ENCODE results near the gene ALAS1.
"Not testable (repeated sequence)": the region's sequence is repeated elsewhere in the genome, so short reads cannot be mapped to it uniquely, and the experiment has no call there.

The ALAS1 gene

GRCh38 chr3:52176951-52177700 is 20.8 kb upstream of the ALAS1 start:
- DNase-seq (ENCODE audit: low spot score) = no peak

- DNase-seq (ENCODE audit: low spot score) = no peak
Observed at GRCh38 chr3:52177701-52178042, 20.3 kb upstream of the ALAS1 start.

GRCh38 chr3:52178126-52178525 is 19.8 kb upstream of the ALAS1 start:
- not testable (repeated sequence) for DNase-seq (ENCODE audit: low spot score)

- DNase-seq (ENCODE audit: low spot score) = no peak
Observed at GRCh38 chr3:52178537-52178936, 19.4 kb upstream of the ALAS1 start.

- DNase-seq (ENCODE audit: low spot score) = no peak
Observed at GRCh38 chr3:52181543-52181942, 16.4 kb upstream of the ALAS1 start.

- DNase-seq (ENCODE audit: low spot score) = no peak
Observed at GRCh38 chr3:52182196-52182595, 15.8 kb upstream of the ALAS1 start.

- DNase-seq (ENCODE audit: low spot score) = no peak
Observed at GRCh38 chr3:52182691-52183090, 15.3 kb upstream of the ALAS1 start.

- DNase-seq (ENCODE audit: low spot score) = no peak
Observed at GRCh38 chr3:52183786-52184445, 14.0 kb upstream of the ALAS1 start.

GRCh38 chr3:52184690-52185089 is 13.3 kb upstream of the ALAS1 start:
- DNase-seq (ENCODE audit: low spot score) = no peak

GRCh38 chr3:52185311-52185710 is 12.6 kb upstream of the ALAS1 start:
- DNase-seq (ENCODE audit: low spot score) = no peak

- no peak for DNase-seq (ENCODE audit: low spot score)
Observed at GRCh38 chr3:52185837-52186236, 12.1 kb upstream of the ALAS1 start.

- DNase-seq (ENCODE audit: low spot score) = no peak
Observed at GRCh38 chr3:52186729-52187128, 11.2 kb upstream of the ALAS1 start.

- no peak for DNase-seq (ENCODE audit: low spot score)
Observed at GRCh38 chr3:52188556-52188955, 9.4 kb upstream of the ALAS1 start.

GRCh38 chr3:52190294-52191074 is 7.5 kb upstream of the ALAS1 start:
- DNase-seq (ENCODE audit: low spot score) = no peak

- no peak for DNase-seq (ENCODE audit: low spot score)
Observed at GRCh38 chr3:52191663-52192062, 6.3 kb upstream of the ALAS1 start.

- no peak for DNase-seq (ENCODE audit: low spot score)
Observed at GRCh38 chr3:52193065-52193464, 4.9 kb upstream of the ALAS1 start.

- DNase-seq (ENCODE audit: low spot score) = no peak
Observed at GRCh38 chr3:52194485-52195290, 3.3 kb upstream of the ALAS1 start.

- no peak for DNase-seq (ENCODE audit: low spot score)
Observed at GRCh38 chr3:52195291-52195597, 2.7 kb upstream of the ALAS1 start.

- no peak for DNase-seq (ENCODE audit: low spot score)
Observed at GRCh38 chr3:52195823-52196331, 2.1 kb upstream of the ALAS1 start.

GRCh38 chr3:52196977-52197376 is 983 bp upstream of the ALAS1 start:
- no peak for DNase-seq (ENCODE audit: low spot score)

GRCh38 chr3:52197499-52197841 is 490 bp upstream of the ALAS1 start:
- no peak for DNase-seq (ENCODE audit: low spot score)

All from hematopoietic multipotent progenitor cell treated with erythropoietin and hydrocortisone succinate and interleukin-3 and kit ligand, for 17 days (in vitro differentiated cells).